Spleen (tissue), 11 donors: Measurements from ENCODE around the gene PMPCA. TPM values are rescaled to one million over a fixed set of nuclear protein-coding genes. Genes with fewer than 3 reads are reported as not detected.

Experiments used
- DNase-seq: peaks from one replicate; pipeline ENCODE4 v3.0.0-alpha.2; 2020
- H3K27ac ChIP-seq, 8 donors: fragments of 200-600 bp; sonication (generic) in 7 of 8; 1 replicate in 4 of 8; 2 replicates in 4 of 8; pipeline versions ENCODE4 v1.5.0 to v1.8.0; 2016 to 2021; ENCODE audit warnings: inconsistent platforms in 4 of 8, mild to moderate bottlenecking in 4 of 8, moderate library complexity in 1 of 8
- H3K27me3 ChIP-seq, 7 donors: fragments of 200-600 bp; sonication (generic) in 6 of 7; replicated peaks in 1 of 7; 1 replicate in 4 of 7; 2 replicates in 3 of 7; pipeline versions ENCODE4 v1.5.0 to v1.8.0; 2016 to 2021; ENCODE audit warnings: inconsistent platforms in 3 of 7, mild to moderate bottlenecking in 1 of 7
- H3K36me3 ChIP-seq, 6 donors: fragments of 200-600 bp; sonication (generic) in 5 of 6; 1 replicate in 4 of 6; 2 replicates in 2 of 6; pipeline versions ENCODE4 v1.5.0 to v1.8.0; 2016 to 2021; ENCODE audit warnings: inconsistent platforms in 2 of 6
- H3K4me1 ChIP-seq, 6 donors: fragments of 200-600 bp; sonication (generic) in 5 of 6; 1 replicate in 3 of 6; 2 replicates in 3 of 6; pipeline versions ENCODE4 v1.5.0 to v1.8.0; 2016 to 2021; ENCODE audit warnings: inconsistent platforms in 3 of 6
- H3K4me3 ChIP-seq, 8 donors: fragments of 200-600 bp; sonication (generic) in 7 of 8; 1 replicate in 4 of 8; 2 replicates in 4 of 8; pipeline versions ENCODE4 v1.5.0 to v1.8.0; 2016 to 2021; ENCODE audit warnings: inconsistent platforms in 4 of 8, mild to moderate bottlenecking in 4 of 8, moderate library complexity in 2 of 8
- H3K9me3 ChIP-seq, 8 donors: fragments of 200-600 bp; sonication (generic) in 7 of 8; 1 replicate in 4 of 8; 2 replicates in 4 of 8; pipeline versions ENCODE4 v1.5.0 to v1.8.0; 2016 to 2021; ENCODE audit warnings: inconsistent platforms in 4 of 8
- CTCF ChIP-seq, 11 experiments: fragments of 200-600 bp in 7 of 11; fragments of 450-650 bp in 4 of 11; sonication (generic) in 4 of 11; IDR thresholded peaks in 8 of 11; conservative IDR thresholded peaks in 3 of 11; 1 replicate in 7 of 11; 2 replicates in 4 of 11; pipeline versions ENCODE4 v1.4.0 to v1.8.0; 2016 to 2021; ENCODE audit warnings: antibody characterized with exemption in 11 of 11, inconsistent platforms in 4 of 11, mild to moderate bottlenecking in 1 of 11
- POLR2A ChIP-seq, 3 donors: fragments of 450-650 bp; IDR thresholded peaks; one replicate each; pipeline ENCODE4 v1.5.1; 2017; ENCODE audit warnings: antibody characterized with exemption in 3 of 3, mild to moderate bottlenecking in 1 of 3
- POLR2AphosphoS5 ChIP-seq, 3 donors: sonication (generic); formaldehyde crosslinking; IDR thresholded peaks; one replicate each; pipeline ENCODE4 v1.5.1; 2017; ENCODE audit warnings: antibody characterized with exemption in 3 of 3
- WGBS, 5 donors: extraction: QIAGEN DNeasy Blood & Tissue Kit in 3 of 5; methylation state at CpG; one replicate each; pipeline versions ENCODE4 v1.1.5 to v1.1.7; 2013 to 2018; 5-methylcytosine and 5-hydroxymethylcytosine counted together
- intact Hi-C: fragments of 100-400 bp; cut with DNase I; formaldehyde crosslinking; loops from one replicate; pipeline ENCODE4 v1.15.0; 2023; ENCODE audit warnings: low total_unique reads
- polyA plus RNA-seq, 3 donors: library from polyadenylated mRNA; stranded (reverse); fragments of 200-250 nt; gene quantifications; one replicate each; pipeline ENCODE4 v1.2.1, GENCODE V29; 2013
- total RNA-seq, 7 donors: library from RNA; depleted of rRNA in 3 of 7; stranded (reverse); fragments of >200 nt in 3 of 7; fragmentation: NEBNext Ultra II Directional in 4 of 7; extraction: Animal tissue kit (Norgen Biotek cat#: 25700) in 4 of 7; gene quantifications; one replicate each; pipeline versions ENCODE4 v1.1.0 to v1.2.1, GENCODE V29; 2016 to 2021
- donor health status: healthy with polysubstance abuse.
- donor health status: DM: no; HTN: no; CAD: no; lungs with moderate emphysema.
- donor health status: DM: no; HTN: no; CAD: no.
- donor health status: Bipolar disorder and iron deficiency.
- donor health status: healthy.
- donor health status: DM: no; HTN: no; CAD: no.
- donor health status: DM: yes; HTN: yes; CAD: no.

PMPCA gene
- total and polyA plus RNA-seq, 10 donors = 36.8 to 56.2 (median 47.1) TPM

GRCh38 chr9:136385015-136385414 lies 25.4 kb upstream of the PMPCA start:
- peaks cover 0 to 100% (median 82%) of the 10 kb centered on the region in 6 donors for H3K36me3 ChIP-seq
- H3K4me1 ChIP-seq = no peaks in the 10 kb centered on the region
- H3K27me3 ChIP-seq = no peaks in the 10 kb centered on the region
- no peak for TF ChIP-seq CTCF (IDR thresholded peaks at IDR 0.05 in 8 of 11, conservative IDR thresholded peaks at IDR 0.05 in 3 of 11)
- no peak for TF ChIP-seq POLR2A (IDR thresholded peaks at IDR 0.05)
- TF ChIP-seq POLR2AphosphoS5 (IDR thresholded peaks at IDR 0.05) = no peak
- 71 to 84% (median 72%) methylated on average over 11 of the region's 11 CpGs for WGBS, 5 donors
- intact Hi-C loops = no loop called here
- H3K27ac ChIP-seq = no peak overlapping the region
- no peaks in the 10 kb centered on the region for H3K9me3 ChIP-seq
- H3K4me3 ChIP-seq = no peak overlapping the region
- DNase-seq = no peak

GRCh38 chr9:136386018-136386417 lies 24.4 kb upstream of the PMPCA start:
- Histone ChIP-seq H3K36me3 (peaks cover 0 to 100% (median 75%) of the 10 kb centered on the region in 6 donors), H3K27ac (no peak overlapping the region), H3K4me3 (no peak overlapping the region), H3K9me3 (no peaks in the 10 kb centered on the region), H3K27me3 (no peaks in the 10 kb centered on the region), H3K4me1 (no peaks in the 10 kb centered on the region)
- intact Hi-C loops = no loop called here
- TF ChIP-seq POLR2AphosphoS5 (IDR thresholded peaks at IDR 0.05) = no peak
- no peak for TF ChIP-seq CTCF (IDR thresholded peaks at IDR 0.05 in 8 of 11, conservative IDR thresholded peaks at IDR 0.05 in 3 of 11)
- TF ChIP-seq POLR2A (IDR thresholded peaks at IDR 0.05) = no peak
- no peak for DNase-seq
- 68 to 88% (median 75%) methylated on average over 13 of the region's 13 CpGs for WGBS, 5 donors

GRCh38 chr9:136387217-136387616 lies 23.2 kb upstream of the PMPCA start:
- DNase-seq = no peak
- no peaks in the 10 kb centered on the region for H3K27me3 ChIP-seq
- intact Hi-C loops = no loop called here
- 94 to 98% (median 97%) methylated on average over 19 of the region's 19 CpGs for WGBS, 5 donors
- peaks cover 0 to 100% (median 75%) of the 10 kb centered on the region in 6 donors for H3K36me3 ChIP-seq
- H3K9me3 ChIP-seq = no peaks in the 10 kb centered on the region
- no peak overlapping the region for H3K4me3 ChIP-seq
- no peak overlapping the region for H3K27ac ChIP-seq
- TF ChIP-seq CTCF (IDR thresholded peaks at IDR 0.05 in 8 of 11, conservative IDR thresholded peaks at IDR 0.05 in 3 of 11) (no peak), POLR2A (IDR thresholded peaks at IDR 0.05) (no peak)
- no peaks in the 10 kb centered on the region for H3K4me1 ChIP-seq

GRCh38 chr9:136389396-136389795 lies 21.1 kb upstream of the PMPCA start:
- WGBS, 5 donors = 86 to 94% (median 87%) methylated on average over 14 of the region's 14 CpGs
- Histone ChIP-seq H3K27ac (no peak overlapping the region), H3K4me1 (no peaks in the 10 kb centered on the region), H3K27me3 (no peaks in the 10 kb centered on the region), H3K4me3 (no peak overlapping the region), H3K9me3 (no peaks in the 10 kb centered on the region), H3K36me3 (peaks cover 0 to 100% (median 76%) of the 10 kb centered on the region in 6 donors)
- intact Hi-C loops = no loop called here
- TF ChIP-seq CTCF (IDR thresholded peaks at IDR 0.05 in 8 of 11, conservative IDR thresholded peaks at IDR 0.05 in 3 of 11) = no peak
- TF ChIP-seq POLR2A (IDR thresholded peaks at IDR 0.05) = no peak
- TF ChIP-seq POLR2AphosphoS5 (IDR thresholded peaks at IDR 0.05) = no peak
- DNase-seq = no peak
